Tibial nerve (tissue), 4 donors: ENCODE data around the gene LMX1B. TPM values are rescaled to one million over a fixed set of nuclear protein-coding genes. Genes with fewer than 3 reads are reported as not detected.

Experiments used
- DNase-seq, 2 donors: peaks; one replicate each; pipeline ENCODE4 v3.0.0-alpha.2; 2019; ENCODE audit warnings: low spot score in 2 of 2
- H3K27ac ChIP-seq, 4 donors: fragments of 200-600 bp; sonication (generic) in 3 of 4; one replicate each; pipeline ENCODE4 v1.5.1; 2017 to 2019; ENCODE audit warnings: mild to moderate bottlenecking in 1 of 4
- H3K27me3 ChIP-seq, 2 donors: fragments of 200-600 bp; sonication (generic) in 1 of 2; one replicate each; pipeline versions ENCODE4 v1.5.1 to v1.6.0; 2017 to 2019
- H3K36me3 ChIP-seq, 3 donors: fragments of 200-600 bp; sonication (generic); one replicate each; pipeline ENCODE4 v1.5.1; 2018 to 2019
- H3K4me1 ChIP-seq, 4 donors: fragments of 200-600 bp; sonication (generic) in 3 of 4; one replicate each; pipeline ENCODE4 v1.5.1; 2017 to 2019
- H3K4me3 ChIP-seq, 4 donors: fragments of 200-600 bp; sonication (generic) in 3 of 4; one replicate each; pipeline ENCODE4 v1.5.1; 2017 to 2019; ENCODE audit warnings: mild to moderate bottlenecking in 1 of 4, moderate library complexity in 1 of 4
- H3K9me3 ChIP-seq, 4 donors: fragments of 200-600 bp; sonication (generic) in 3 of 4; one replicate each; pipeline ENCODE4 v1.5.1; 2017 to 2019
- EP300 ChIP-seq, 2 donors: sonication (generic); formaldehyde crosslinking; IDR thresholded peaks; one replicate each; pipeline ENCODE4 v1.6.1; 2017; ENCODE audit warnings: antibody characterized with exemption in 2 of 2, mild to moderate bottlenecking in 1 of 2
- POLR2A ChIP-seq, 2 donors: fragments of 450-650 bp; IDR thresholded peaks; one replicate each; pipeline ENCODE4 v1.6.1; 2017; ENCODE audit warnings: antibody characterized with exemption in 2 of 2, mild to moderate bottlenecking in 2 of 2, moderate library complexity in 2 of 2
- WGBS, 2 donors: methylation state at CpG; one replicate each; pipeline ENCODE4 v1.1.5; 2018; 5-methylcytosine and 5-hydroxymethylcytosine counted together
- total RNA-seq, 4 donors: library from RNA; depleted of rRNA; stranded (reverse); fragments of >200 nt; gene quantifications; one replicate each; pipeline ENCODE4 v1.1.0, GENCODE V29; 2016
- TF ChIP-seq, protein P1 (sequence below), 5 experiments: fragments of 200-600 bp in 3 of 5; fragments of 450-650 bp in 2 of 5; sonication (generic) in 3 of 5; IDR thresholded peaks; one replicate each; pipeline ENCODE4 v1.5.1; 2016 to 2019; ENCODE audit warnings: antibody characterized with exemption in 5 of 5, mild to moderate bottlenecking in 3 of 5, moderate library complexity in 2 of 5

LMX1B gene
- total RNA-seq, 4 donors from 2014 or later = 0.60 to 1.5 (median 0.78) TPM; not detected in 1

DNA sequence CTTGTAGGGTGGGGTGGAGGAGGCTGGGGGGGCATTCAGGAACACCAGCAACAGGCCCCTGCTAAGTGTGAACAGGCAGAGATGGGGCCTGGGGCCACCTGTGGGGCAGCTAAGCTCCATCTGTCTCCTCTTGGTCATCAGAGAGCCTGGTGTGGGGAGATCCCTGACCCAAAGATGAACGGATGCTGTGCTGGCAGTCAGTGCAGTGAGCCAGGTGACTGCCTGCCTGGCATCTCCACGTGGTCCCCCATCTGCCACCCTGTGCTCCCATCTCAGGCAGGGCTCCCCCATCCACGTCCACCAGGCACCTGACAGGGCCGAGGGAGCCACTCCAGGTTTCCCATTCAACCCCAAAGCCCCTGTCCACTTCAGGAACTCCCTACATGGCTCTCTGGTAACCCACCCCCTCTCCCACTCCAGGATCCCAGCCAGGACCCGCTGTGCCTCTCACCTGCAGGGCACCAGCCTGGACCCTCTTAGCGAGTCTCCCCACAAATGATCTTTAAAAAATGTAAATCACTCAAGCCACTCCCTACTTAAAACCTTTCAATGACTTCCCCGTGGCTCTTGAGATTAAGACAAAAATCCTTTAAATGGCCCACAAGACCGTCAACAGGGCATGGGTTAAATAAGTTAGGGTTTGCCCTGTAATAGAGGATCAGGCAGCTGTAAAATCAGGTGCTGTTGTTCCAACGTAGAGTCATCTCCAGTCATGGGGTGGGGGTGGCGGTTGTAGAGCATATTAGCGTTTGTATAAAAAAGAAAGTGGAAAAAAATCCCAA is 60.8 kb downstream of the LMX1B start:
- Histone ChIP-seq H3K9me3 (no peaks in the 10 kb centered on the region), H3K36me3 (no peaks in the 10 kb centered on the region), H3K27me3 (peaks cover 0 to 83% of the 10 kb centered on the region in 2 donors), H3K27ac (no peak overlapping the region), H3K4me3 (no peak overlapping the region), H3K4me1 (peaks cover 0 to 20% (median 0%) of the 10 kb centered on the region in 4 donors)
- WGBS, 2 donors = 45 to 47% methylated on average over 11 of the region's 11 CpGs
- DNase-seq = no peak
- TF ChIP-seq, protein P1, sequence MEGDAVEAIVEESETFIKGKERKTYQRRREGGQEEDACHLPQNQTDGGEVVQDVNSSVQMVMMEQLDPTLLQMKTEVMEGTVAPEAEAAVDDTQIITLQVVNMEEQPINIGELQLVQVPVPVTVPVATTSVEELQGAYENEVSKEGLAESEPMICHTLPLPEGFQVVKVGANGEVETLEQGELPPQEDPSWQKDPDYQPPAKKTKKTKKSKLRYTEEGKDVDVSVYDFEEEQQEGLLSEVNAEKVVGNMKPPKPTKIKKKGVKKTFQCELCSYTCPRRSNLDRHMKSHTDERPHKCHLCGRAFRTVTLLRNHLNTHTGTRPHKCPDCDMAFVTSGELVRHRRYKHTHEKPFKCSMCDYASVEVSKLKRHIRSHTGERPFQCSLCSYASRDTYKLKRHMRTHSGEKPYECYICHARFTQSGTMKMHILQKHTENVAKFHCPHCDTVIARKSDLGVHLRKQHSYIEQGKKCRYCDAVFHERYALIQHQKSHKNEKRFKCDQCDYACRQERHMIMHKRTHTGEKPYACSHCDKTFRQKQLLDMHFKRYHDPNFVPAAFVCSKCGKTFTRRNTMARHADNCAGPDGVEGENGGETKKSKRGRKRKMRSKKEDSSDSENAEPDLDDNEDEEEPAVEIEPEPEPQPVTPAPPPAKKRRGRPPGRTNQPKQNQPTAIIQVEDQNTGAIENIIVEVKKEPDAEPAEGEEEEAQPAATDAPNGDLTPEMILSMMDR (IDR thresholded peaks at IDR 0.05) = no peak
- TF ChIP-seq EP300 (IDR thresholded peaks at IDR 0.05) = no peak
- TF ChIP-seq POLR2A (IDR thresholded peaks at IDR 0.05) = no peak

DNA sequence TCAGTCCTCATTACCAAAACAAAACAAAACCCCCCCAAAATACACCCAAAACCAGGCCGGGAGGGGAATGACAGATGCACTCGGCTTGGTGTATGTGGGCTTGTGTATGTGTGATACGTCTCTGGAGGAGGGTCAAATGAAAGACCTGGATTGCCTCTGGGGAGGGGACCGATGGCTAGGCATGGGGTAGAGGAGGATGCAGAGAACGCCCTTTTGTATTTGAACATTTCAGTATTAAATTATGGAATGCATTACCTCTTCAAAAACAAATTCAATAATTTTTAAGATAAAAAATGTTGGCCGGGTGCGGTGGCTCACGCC is 61.4 kb downstream of the LMX1B start:
- Histone ChIP-seq H3K27ac (no peak overlapping the region), H3K27me3 (peaks cover 0 to 83% of the 10 kb centered on the region in 2 donors), H3K4me3 (no peak overlapping the region), H3K9me3 (no peaks in the 10 kb centered on the region), H3K36me3 (no peaks in the 10 kb centered on the region), H3K4me1 (peaks cover 0 to 20% (median 0%) of the 10 kb centered on the region in 4 donors)
- 51 to 52% methylated on average over 8 of the region's 8 CpGs for whole genome bisulfite sequencing, 2 donors
- no peak for DNase-seq
- TF ChIP-seq, protein P1 (IDR thresholded peaks at IDR 0.05) = no peak
- TF ChIP-seq POLR2A (IDR thresholded peaks at IDR 0.05) (no peak), EP300 (IDR thresholded peaks at IDR 0.05) (no peak)

DNA sequence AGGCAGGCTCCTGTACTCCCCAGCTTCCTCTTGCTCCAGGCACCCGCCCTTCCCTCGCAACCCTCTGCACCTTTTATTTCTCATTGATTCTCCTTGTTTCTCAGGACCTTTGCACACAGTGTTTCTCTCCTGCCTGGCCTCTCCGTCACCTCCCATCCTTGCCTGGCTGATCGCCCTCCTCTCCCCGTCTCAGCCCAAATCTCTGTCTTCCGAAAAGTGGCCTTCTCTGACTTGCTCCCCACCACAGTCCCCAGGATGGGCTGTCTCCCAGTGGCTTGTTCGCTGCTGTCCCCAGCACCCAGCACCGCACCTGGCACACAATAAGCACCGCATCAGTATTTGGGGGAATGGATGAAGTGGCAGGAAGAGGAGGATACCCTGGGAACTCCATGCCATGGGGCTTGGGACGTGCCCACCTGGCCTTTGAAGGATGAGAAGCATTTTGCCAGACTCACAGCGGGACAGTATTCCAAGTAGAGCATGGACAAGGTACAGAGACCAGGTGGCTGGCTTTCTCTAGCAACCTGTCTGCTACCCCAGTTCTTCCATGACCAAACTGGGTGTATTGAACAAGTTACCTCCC is 62.5 kb downstream of the LMX1B start:
- peaks cover 0 to 17% (median 0%) of the 10 kb centered on the region in 4 donors for H3K4me1 ChIP-seq
- peaks cover 0 to 82% of the 10 kb centered on the region in 2 donors for H3K27me3 ChIP-seq
- no peaks in the 10 kb centered on the region for H3K9me3 ChIP-seq
- H3K36me3 ChIP-seq = no peaks in the 10 kb centered on the region
- TF ChIP-seq, protein P1 (IDR thresholded peaks at IDR 0.05) = no peak
- TF ChIP-seq POLR2A (IDR thresholded peaks at IDR 0.05) = no peak
- TF ChIP-seq EP300 (IDR thresholded peaks at IDR 0.05) = no peak
- DNase-seq = no peak
- H3K27ac ChIP-seq = no peak overlapping the region
- H3K4me3 ChIP-seq = no peak overlapping the region
- 20 to 26% methylated on average over 11 of the region's 11 CpGs for WGBS, 2 donors

DNA sequence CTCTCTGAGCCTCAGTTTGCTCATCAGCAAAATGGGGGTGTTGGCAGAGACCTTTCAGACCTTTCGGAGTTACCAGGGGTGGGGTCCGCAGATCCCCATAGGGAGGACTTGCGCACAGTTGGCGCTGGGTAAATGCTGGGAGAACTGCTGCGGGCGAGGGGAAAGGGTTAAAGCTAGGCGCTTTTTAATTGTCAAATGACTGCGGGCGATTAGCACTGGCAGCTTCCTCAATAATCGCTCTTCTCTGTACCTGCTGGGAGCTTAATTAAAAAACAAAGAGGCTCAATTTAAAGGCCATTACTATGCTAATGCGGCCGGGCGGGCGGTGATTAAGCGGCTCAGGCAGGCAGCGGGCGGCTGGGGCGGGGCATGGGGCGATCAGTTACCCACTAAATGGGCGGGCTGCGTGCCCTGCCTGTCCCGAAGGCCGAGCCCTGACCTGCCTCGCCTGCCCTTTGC is 63.0 kb downstream of the LMX1B start:
- WGBS, 2 donors = 6 to 10% methylated on average over 21 to 24 of the region's 24 CpGs
- Histone ChIP-seq H3K4me1 (peaks cover 0 to 12% (median 0%) of the 10 kb centered on the region in 4 donors), H3K9me3 (no peaks in the 10 kb centered on the region), H3K27me3 (peaks cover 0 to 82% of the 10 kb centered on the region in 2 donors), H3K4me3 (no peak overlapping the region), H3K27ac (no peak overlapping the region), H3K36me3 (no peaks in the 10 kb centered on the region)
- DNase-seq = no peak
- TF ChIP-seq, protein P1 (IDR thresholded peaks at IDR 0.05) = no peak
- TF ChIP-seq POLR2A (IDR thresholded peaks at IDR 0.05) (no peak), EP300 (IDR thresholded peaks at IDR 0.05) (no peak)
